Measurements from ENCODE around the gene PNMT. TPM values are rescaled to one million over a fixed set of nuclear protein-coding genes. Genes with fewer than 3 reads are reported as not detected.

The PNMT gene
- polyA plus RNA-seq, 1 donor from 2014 or later: 1.5 TPM

DNA sequence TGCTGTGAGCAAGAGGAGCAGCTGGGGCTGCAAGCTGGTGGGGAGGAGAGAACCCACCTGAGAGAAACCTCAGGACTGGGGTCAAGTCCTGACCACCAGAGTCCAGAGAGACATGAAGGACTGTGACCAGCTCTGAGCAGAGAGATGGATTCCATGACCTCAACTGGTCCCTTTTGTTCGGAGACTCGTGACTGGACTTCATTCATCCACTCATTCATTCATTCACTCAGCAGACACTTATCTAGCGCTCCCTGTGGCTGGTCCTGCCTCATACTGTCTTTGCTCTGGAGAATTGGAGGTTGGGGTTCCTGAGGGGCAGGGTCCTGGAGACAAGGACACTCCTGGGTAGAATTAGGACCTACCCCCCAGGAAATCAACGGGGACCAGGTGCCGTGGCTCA, 35.7 kb downstream of the PNMT start:
- H3K27me3 ChIP-seq (ENCODE audit: insufficient read depth, low read depth, low read length): peaks cover 15% of the 10 kb centered on the region
- H2AFZ ChIP-seq (ENCODE audit: low read depth, low read length): no peak overlapping the region
- H4K20me1 ChIP-seq (ENCODE audit: insufficient read depth): no peaks in the 10 kb centered on the region
- no peak overlapping the region for H3K9ac ChIP-seq (ENCODE audit: low read length)
- H3K9me3 ChIP-seq (ENCODE audit: low read length): no peaks in the 10 kb centered on the region
- no peak overlapping the region for H3K4me3 ChIP-seq (ENCODE audit: low read length)
- H3K4me2 ChIP-seq (ENCODE audit: low read length): no peak overlapping the region
- no peaks in the 10 kb centered on the region for H3K79me2 ChIP-seq (replicated peaks; ENCODE audit: insufficient read depth, low read length)
- TF ChIP-seq EP300 (conservative IDR thresholded peaks at IDR 0.05; ENCODE audit: poor library complexity, severe bottlenecking): no peak
- H3K36me3 ChIP-seq (ENCODE audit: insufficient read depth, low read length): no peaks in the 10 kb centered on the region
- no peaks in the 10 kb centered on the region for H3F3A ChIP-seq (ENCODE audit: insufficient read depth, low read length, poor library complexity, severe bottlenecking)
- no peaks in the 10 kb centered on the region for H3K9me2 ChIP-seq (ENCODE audit: insufficient read depth, low read length)
- H3K27ac ChIP-seq (ENCODE audit: low read length): no peak overlapping the region

DNA sequence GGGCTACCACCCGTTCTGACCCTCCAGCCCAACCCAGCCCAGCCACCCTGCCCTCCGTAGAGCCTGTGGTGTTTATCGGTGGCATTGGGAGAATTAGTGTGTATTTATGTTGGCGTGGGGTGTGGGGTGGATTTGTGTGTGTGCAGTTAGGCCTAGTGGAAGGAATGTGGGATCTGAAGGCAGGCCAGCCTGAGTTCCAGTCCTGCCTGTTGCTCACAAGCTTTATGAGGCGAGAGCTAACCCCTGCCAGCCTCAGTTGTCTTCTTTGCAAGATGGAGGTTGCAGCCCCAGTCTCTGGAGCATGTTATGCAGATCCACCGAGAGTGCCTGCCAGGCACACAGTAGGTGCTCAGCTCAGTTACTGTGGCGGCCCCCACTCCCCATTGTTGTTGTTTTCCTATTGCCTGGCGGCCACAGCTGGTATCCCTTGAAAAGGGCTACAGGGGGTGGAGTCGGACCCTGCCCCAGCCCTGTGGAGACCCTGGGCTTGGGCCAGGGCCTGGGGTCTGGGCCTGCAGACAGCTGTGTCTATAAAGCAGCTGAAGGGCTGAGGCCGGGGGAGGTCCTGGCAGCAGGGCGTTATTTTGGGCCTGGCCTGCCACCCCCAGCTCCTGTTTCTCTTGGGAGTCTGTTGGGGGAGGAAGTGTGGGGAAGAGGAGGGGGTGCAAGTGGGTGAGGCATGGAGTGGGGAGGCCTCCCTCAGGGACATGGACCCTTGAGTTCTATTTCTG, 36.7 kb downstream of the PNMT start:
- no peaks in the 10 kb centered on the region for H3K79me2 ChIP-seq (replicated peaks; ENCODE audit: insufficient read depth, low read length)
- no peaks in the 10 kb centered on the region for H3K9me3 ChIP-seq (ENCODE audit: low read length)
- H3K27ac ChIP-seq (ENCODE audit: low read length): no peak overlapping the region
- H3K4me2 ChIP-seq (ENCODE audit: low read length): no peak overlapping the region
- no peaks in the 10 kb centered on the region for H3F3A ChIP-seq (ENCODE audit: insufficient read depth, low read length, poor library complexity, severe bottlenecking)
- H2AFZ ChIP-seq (ENCODE audit: low read depth, low read length): no peak overlapping the region
- no peak overlapping the region for H3K9ac ChIP-seq (ENCODE audit: low read length)
- no peaks in the 10 kb centered on the region for H3K36me3 ChIP-seq (ENCODE audit: insufficient read depth, low read length)
- no peaks in the 10 kb centered on the region for H3K9me2 ChIP-seq (ENCODE audit: insufficient read depth, low read length)
- peaks cover 8% of the 10 kb centered on the region for H3K27me3 ChIP-seq (ENCODE audit: insufficient read depth, low read depth, low read length)
- H3K4me3 ChIP-seq (ENCODE audit: low read length): no peak overlapping the region
- H4K20me1 ChIP-seq (ENCODE audit: insufficient read depth): no peaks in the 10 kb centered on the region
- TF ChIP-seq SMC3 (conservative IDR thresholded peaks at IDR 0.05; ENCODE audit: poor library complexity): no peak
- no peak for TF ChIP-seq REST (IDR thresholded peaks at IDR 0.05; ENCODE audit: borderline replicate concordance)
- no peak for TF ChIP-seq EP300 (conservative IDR thresholded peaks at IDR 0.05; ENCODE audit: poor library complexity, severe bottlenecking)
- TF ChIP-seq RAD21 (conservative IDR thresholded peaks at IDR 0.05): no peak
- TF ChIP-seq TAF1 (IDR thresholded peaks at IDR 0.05; ENCODE audit: low read depth): no peak
- no peak for TF ChIP-seq MXI1 (conservative IDR thresholded peaks at IDR 0.05; ENCODE audit: poor library complexity, severe bottlenecking)
- no peak for TF ChIP-seq CTCF (IDR thresholded peaks at IDR 0.05; ENCODE audit: poor library complexity, severe bottlenecking)
- TF ChIP-seq EZH2 (IDR thresholded peaks at IDR 0.05; ENCODE audit: borderline replicate concordance, insufficient read depth, low read length, poor library complexity, severe bottlenecking): no peak
- TF ChIP-seq POLR2AphosphoS5 (IDR thresholded peaks at IDR 0.05): no peak

All from neural cell (in vitro differentiated cells).